SJSA1 (cell line): Measurements from ENCODE around the gene CSTF1. TPM values are rescaled to one million over a fixed set of nuclear protein-coding genes. Genes with fewer than 3 reads are reported as not detected.

ENCODE experiments used
- DNase-seq, 2 experiments: peaks; one replicate each; pipeline ENCODE4 v3.0.0-alpha.2; 2015 to 2020; ENCODE audit warnings: low spot score in 2 of 2, low read depth in 1 of 2
- H3K27ac ChIP-seq: fragments of 250-450 bp; sonication (Bioruptor Pico); 2 replicates; pipeline ENCODE4 v1.5.1; 2020; ENCODE audit warnings: mild to moderate bottlenecking, moderate library complexity
- H3K27me3 ChIP-seq: fragments of 250-450 bp; sonication (Bioruptor Pico); replicated peaks from 2 replicates; pipeline ENCODE4 v1.5.1; 2020; ENCODE audit warnings: mild to moderate bottlenecking, moderate library complexity
- H3K36me3 ChIP-seq: fragments of 250-450 bp; sonication (Bioruptor Pico); 2 replicates; pipeline ENCODE4 v1.5.1; 2020; ENCODE audit warnings: mild to moderate bottlenecking
- H3K4me1 ChIP-seq: fragments of 250-450 bp; sonication (Bioruptor Pico); replicated peaks from 2 replicates; pipeline ENCODE4 v1.6.1; 2021; ENCODE audit warnings: mild to moderate bottlenecking
- H3K4me3 ChIP-seq: fragments of 250-450 bp; sonication (Bioruptor Pico); 2 replicates; pipeline ENCODE4 v1.5.1; 2020; ENCODE audit warnings: mild to moderate bottlenecking
- H3K9me3 ChIP-seq: fragments of 250-450 bp; sonication (Bioruptor Pico); replicated peaks from 2 replicates; pipeline ENCODE4 v1.5.1; 2020; ENCODE audit warnings: mild to moderate bottlenecking
- total RNA-seq: library from RNA; depleted of rRNA; stranded (reverse); fragments of >200 nt; shearing (Covaris generic); gene quantifications from 2 replicates; pipeline ENCODE4 v1.2.3, GENCODE V29; 2014

CSTF1 gene
- total RNA-seq, 1 experiment from 2014 or later, result 36.4 TPM

GRCh38 chr20:56429941-56430340 is 37.5 kb downstream of the CSTF1 start:
- Histone ChIP-seq H3K27me3 (no peaks in the 10 kb centered on the region; the same call in 1 of the 2 replicates), H3K9me3 (no peaks in the 10 kb centered on the region), H3K4me3 (no peak overlapping the region), H3K27ac (no peak overlapping the region), H3K4me1 (no peaks in the 10 kb centered on the region), H3K36me3 (no peaks in the 10 kb centered on the region)
- DNase-seq, result no peak

GRCh38 chr20:56430461-56430860 is 38.0 kb downstream of the CSTF1 start:
- Histone ChIP-seq H3K27ac (no peak overlapping the region), H3K36me3 (no peaks in the 10 kb centered on the region), H3K4me3 (no peak overlapping the region), H3K9me3 (no peaks in the 10 kb centered on the region), H3K4me1 (no peaks in the 10 kb centered on the region), H3K27me3 (no peaks in the 10 kb centered on the region; the same call in 1 of the 2 replicates)
- DNase-seq, result no peak

GRCh38 chr20:56430957-56431356 is 38.5 kb downstream of the CSTF1 start:
- Histone ChIP-seq H3K36me3 (no peaks in the 10 kb centered on the region), H3K27me3 (no peaks in the 10 kb centered on the region; the same call in 1 of the 2 replicates), H3K27ac (no peak overlapping the region), H3K9me3 (no peaks in the 10 kb centered on the region), H3K4me1 (no peaks in the 10 kb centered on the region), H3K4me3 (no peak overlapping the region)
- DNase-seq, result no peak

- H3K36me3 ChIP-seq, result no peaks in the 10 kb centered on the region
- H3K27me3 ChIP-seq, result no peaks in the 10 kb centered on the region; the same call in 1 of the 2 replicates
- no peak for DNase-seq
- no peaks in the 10 kb centered on the region for H3K9me3 ChIP-seq
- H3K4me3 ChIP-seq, result no peak overlapping the region
- H3K4me1 ChIP-seq, result no peaks in the 10 kb centered on the region
- H3K27ac ChIP-seq, result no peak overlapping the region
Observed at GRCh38 chr20:56431471-56431870, 39.0 kb downstream of the CSTF1 start.

GRCh38 chr20:56433221-56433879 is 40.9 kb downstream of the CSTF1 start:
- Histone ChIP-seq H3K4me1 (no peaks in the 10 kb centered on the region), H3K9me3 (no peaks in the 10 kb centered on the region), H3K27me3 (no peaks in the 10 kb centered on the region; the same call in 1 of the 2 replicates), H3K36me3 (no peaks in the 10 kb centered on the region), H3K27ac (no peak overlapping the region), H3K4me3 (no peak overlapping the region)
- no peak for DNase-seq

- Histone ChIP-seq H3K36me3 (no peaks in the 10 kb centered on the region), H3K4me1 (no peaks in the 10 kb centered on the region; the same call in 1 of the 2 replicates), H3K27ac (no peak overlapping the region), H3K9me3 (no peaks in the 10 kb centered on the region), H3K27me3 (no peaks in the 10 kb centered on the region; the same call in 1 of the 2 replicates), H3K4me3 (no peak overlapping the region)
- DNase-seq, result no peak
Observed at GRCh38 chr20:56433880-56434255, 41.4 kb downstream of the CSTF1 start.

GRCh38 chr20:56437196-56437960 is 44.9 kb downstream of the CSTF1 start:
- H3K36me3 ChIP-seq, result no peaks in the 10 kb centered on the region
- H3K4me1 ChIP-seq, result peaks cover 16% of the 10 kb centered on the region
- no peak overlapping the region for H3K27ac ChIP-seq
- no peaks in the 10 kb centered on the region for H3K27me3 ChIP-seq
- DNase-seq, result no peak
- no peaks in the 10 kb centered on the region for H3K9me3 ChIP-seq
- H3K4me3 ChIP-seq, result no peak overlapping the region

- Histone ChIP-seq H3K4me1 (peaks cover 16% of the 10 kb centered on the region), H3K27me3 (no peaks in the 10 kb centered on the region), H3K27ac (no peak overlapping the region), H3K36me3 (no peaks in the 10 kb centered on the region), H3K4me3 (no peak overlapping the region), H3K9me3 (no peaks in the 10 kb centered on the region)
- no peak for DNase-seq
Observed at GRCh38 chr20:56438284-56438683, 45.8 kb downstream of the CSTF1 start.

GRCh38 chr20:56439771-56440291 is 47.4 kb downstream of the CSTF1 start:
- Histone ChIP-seq H3K27me3 (no peaks in the 10 kb centered on the region), H3K4me3 (no peak overlapping the region), H3K27ac (peak overlapping the region; percentile 49), H3K9me3 (no peaks in the 10 kb centered on the region), H3K4me1 (peaks cover 16% of the 10 kb centered on the region), H3K36me3 (no peaks in the 10 kb centered on the region)
- DNase-seq, result peak; percentile 58 to 78

- peak overlapping the region; percentile 49 for H3K27ac ChIP-seq
- DNase-seq, result peak in 1 of 2 experiments; percentile 8
- H3K4me3 ChIP-seq, result no peak overlapping the region
- H3K36me3 ChIP-seq, result no peaks in the 10 kb centered on the region
- peaks cover 16% of the 10 kb centered on the region for H3K4me1 ChIP-seq
- H3K9me3 ChIP-seq, result no peaks in the 10 kb centered on the region
- no peaks in the 10 kb centered on the region for H3K27me3 ChIP-seq
Observed at GRCh38 chr20:56440346-56441007, 48.0 kb downstream of the CSTF1 start.

- no peaks in the 10 kb centered on the region for H3K36me3 ChIP-seq
- H3K4me1 ChIP-seq, result peaks cover 16% of the 10 kb centered on the region
- H3K9me3 ChIP-seq, result no peaks in the 10 kb centered on the region
- no peak overlapping the region for H3K27ac ChIP-seq
- no peak for DNase-seq
- no peaks in the 10 kb centered on the region for H3K27me3 ChIP-seq
- no peak overlapping the region for H3K4me3 ChIP-seq
Observed at GRCh38 chr20:56442389-56443365, 50.2 kb downstream of the CSTF1 start.

GRCh38 chr20:56443654-56444540 is 51.5 kb downstream of the CSTF1 start:
- H3K9me3 ChIP-seq, result no peaks in the 10 kb centered on the region
- no peak for DNase-seq
- no peaks in the 10 kb centered on the region for H3K36me3 ChIP-seq
- no peaks in the 10 kb centered on the region for H3K27me3 ChIP-seq
- H3K4me3 ChIP-seq, result no peak overlapping the region
- no peak overlapping the region for H3K27ac ChIP-seq
- H3K4me1 ChIP-seq, result peaks cover 16% of the 10 kb centered on the region
